ENCODE measurements around the gene C6orf118.

Gene C6orf118

DNA sequence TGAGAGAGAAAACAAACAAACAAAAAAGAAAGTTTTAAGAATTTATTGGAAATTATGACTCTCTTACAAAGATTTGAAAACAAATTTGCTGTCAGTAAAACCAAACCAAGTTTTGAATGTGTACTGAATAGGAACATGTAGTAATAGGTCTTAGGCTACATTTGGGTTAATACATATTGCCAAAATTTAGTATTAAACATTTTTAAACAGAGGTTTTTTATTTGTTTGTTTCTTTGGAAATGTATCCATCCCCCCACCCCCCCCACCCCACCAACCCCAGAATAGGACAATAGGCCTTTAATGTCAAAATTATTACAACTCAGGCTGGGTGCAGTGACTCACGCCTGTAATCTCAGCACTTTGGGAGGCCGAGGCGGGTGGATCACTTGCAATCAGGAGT, 2.5 kb downstream of the C6orf118 start:
- no peak for DNase-seq (ENCODE audit: low spot score)
- TF ChIP-seq, protein P1, sequence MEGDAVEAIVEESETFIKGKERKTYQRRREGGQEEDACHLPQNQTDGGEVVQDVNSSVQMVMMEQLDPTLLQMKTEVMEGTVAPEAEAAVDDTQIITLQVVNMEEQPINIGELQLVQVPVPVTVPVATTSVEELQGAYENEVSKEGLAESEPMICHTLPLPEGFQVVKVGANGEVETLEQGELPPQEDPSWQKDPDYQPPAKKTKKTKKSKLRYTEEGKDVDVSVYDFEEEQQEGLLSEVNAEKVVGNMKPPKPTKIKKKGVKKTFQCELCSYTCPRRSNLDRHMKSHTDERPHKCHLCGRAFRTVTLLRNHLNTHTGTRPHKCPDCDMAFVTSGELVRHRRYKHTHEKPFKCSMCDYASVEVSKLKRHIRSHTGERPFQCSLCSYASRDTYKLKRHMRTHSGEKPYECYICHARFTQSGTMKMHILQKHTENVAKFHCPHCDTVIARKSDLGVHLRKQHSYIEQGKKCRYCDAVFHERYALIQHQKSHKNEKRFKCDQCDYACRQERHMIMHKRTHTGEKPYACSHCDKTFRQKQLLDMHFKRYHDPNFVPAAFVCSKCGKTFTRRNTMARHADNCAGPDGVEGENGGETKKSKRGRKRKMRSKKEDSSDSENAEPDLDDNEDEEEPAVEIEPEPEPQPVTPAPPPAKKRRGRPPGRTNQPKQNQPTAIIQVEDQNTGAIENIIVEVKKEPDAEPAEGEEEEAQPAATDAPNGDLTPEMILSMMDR (IDR thresholded peaks at IDR 0.05), result no peak
- no peak overlapping the region for H3K27ac ChIP-seq
- H3K4me3 ChIP-seq, result no peak overlapping the region

DNA sequence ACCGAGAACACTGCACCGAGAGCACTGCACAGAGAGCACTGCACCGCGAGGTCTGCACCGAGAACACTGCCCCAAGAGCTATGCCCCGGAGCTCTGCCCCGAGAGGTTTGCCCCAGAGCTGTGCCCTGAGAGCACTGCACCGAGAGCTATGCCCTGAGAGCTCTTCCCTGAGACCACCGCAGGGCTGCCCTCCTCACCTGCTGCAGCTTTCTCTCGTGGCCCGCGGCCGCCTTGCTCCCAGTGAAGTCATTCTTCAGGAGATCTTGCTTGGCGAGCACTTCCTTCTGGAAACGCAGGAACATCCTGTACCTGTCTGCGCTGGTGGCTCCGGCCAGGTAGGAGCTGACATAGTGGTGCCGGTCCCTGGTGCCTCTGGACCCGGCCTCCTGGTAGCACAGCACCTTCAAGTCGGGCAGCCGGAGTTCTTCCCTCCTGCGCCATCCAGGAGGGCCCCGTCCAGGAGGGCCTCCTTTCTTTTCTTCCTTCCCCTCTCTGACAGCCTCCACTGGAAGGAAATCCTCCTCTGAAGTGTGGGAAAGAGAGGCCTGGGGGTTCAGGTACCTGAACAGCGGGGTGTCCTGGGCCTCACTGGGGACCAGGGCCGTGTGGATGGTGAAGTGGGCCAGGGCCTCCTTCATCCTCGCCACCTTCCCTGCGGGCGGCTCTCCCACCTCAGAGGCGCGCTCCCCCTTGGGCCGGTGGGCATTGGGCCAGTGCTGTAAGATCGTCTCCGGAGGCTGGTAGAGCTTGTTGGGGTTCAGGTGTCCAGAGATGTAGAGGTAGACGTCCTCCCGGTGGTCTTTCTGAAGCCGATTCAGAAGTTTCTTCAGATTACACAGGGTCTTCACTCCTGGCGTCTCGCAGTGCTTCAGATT, 7.8 kb downstream of the C6orf118 start:
- DNase-seq (ENCODE audit: low spot score), result no peak
- TF ChIP-seq, protein P1 (IDR thresholded peaks at IDR 0.05), result no peak
- H3K27ac ChIP-seq, result no peak overlapping the region
- no peak overlapping the region for H3K4me3 ChIP-seq

DNA sequence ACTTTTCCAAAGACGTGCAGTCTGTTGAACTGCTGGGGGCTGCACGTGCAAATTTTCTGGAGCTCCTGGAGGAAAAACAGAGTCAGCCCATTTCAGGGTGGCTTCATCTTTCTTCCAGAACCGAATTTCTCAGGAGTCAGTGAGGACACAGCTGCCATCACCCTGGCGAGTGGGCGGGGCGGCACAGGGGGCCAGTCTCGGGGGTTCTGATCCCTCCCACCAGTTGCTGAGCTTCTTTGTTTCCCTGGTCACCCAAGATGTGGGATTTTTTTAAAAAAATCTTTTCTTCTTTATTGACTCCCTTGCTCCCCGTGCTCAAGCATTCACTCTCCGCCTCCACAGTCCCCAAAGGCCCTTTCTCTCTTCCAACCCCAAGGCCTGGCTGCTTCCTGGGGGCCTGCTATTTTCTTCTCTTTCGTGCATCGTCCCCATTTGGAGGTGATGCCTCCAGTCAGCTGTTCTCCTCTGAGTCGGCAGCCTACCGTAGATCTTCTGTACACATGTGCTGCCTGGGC, 8.9 kb downstream of the C6orf118 start:
- TF ChIP-seq, protein P1 (IDR thresholded peaks at IDR 0.05), result no peak
- Histone ChIP-seq H3K27ac (no peak overlapping the region), H3K4me3 (no peak overlapping the region)
- DNase-seq (ENCODE audit: low spot score), result no peak

DNA sequence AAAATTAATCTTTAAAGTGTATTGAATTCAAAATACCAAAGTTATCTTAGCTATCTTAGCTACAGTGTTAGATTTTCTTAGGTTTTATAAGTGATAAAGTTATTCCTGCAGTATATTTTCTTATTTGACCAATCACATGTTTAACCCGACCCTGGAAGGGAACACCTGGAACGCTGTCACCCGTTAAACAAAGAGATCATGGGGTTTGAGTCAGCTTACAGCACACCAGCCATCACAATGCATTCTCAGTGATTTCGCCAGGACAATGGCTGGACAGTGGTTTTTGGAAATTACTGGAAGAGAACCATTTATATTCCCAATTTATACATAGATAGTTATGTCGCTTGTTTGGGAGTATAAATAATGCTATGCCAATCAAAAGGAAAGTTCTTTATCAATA, 10.5 kb downstream of the C6orf118 start:
- TF ChIP-seq, protein P1 (IDR thresholded peaks at IDR 0.05), result no peak
- no peak overlapping the region for H3K27ac ChIP-seq
- no peak overlapping the region for H3K4me3 ChIP-seq
- DNase-seq (ENCODE audit: low spot score), result no peak

DNA sequence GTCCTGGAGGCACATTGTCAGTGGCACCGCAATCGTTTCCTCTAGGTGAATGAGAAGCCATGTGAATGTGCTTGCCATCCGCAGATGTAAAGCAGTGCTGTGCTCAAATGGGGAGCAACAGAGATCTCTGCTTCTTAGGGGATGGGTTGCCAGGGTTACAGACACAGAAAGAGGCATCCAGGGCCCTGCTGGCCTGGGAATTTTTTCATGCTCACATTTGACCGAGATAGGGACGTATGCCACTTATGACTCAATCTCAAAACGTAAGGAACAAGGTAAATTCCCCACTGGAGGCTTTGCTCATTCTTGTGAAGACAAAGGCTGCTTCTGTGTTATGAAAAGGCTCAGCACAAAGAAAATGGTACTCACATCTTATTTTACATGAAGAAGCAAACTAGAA, 11.0 kb downstream of the C6orf118 start:
- no peak overlapping the region for H3K4me3 ChIP-seq
- TF ChIP-seq, protein P1 (IDR thresholded peaks at IDR 0.05), result no peak
- DNase-seq (ENCODE audit: low spot score), result no peak
- H3K27ac ChIP-seq, result no peak overlapping the region

DNA sequence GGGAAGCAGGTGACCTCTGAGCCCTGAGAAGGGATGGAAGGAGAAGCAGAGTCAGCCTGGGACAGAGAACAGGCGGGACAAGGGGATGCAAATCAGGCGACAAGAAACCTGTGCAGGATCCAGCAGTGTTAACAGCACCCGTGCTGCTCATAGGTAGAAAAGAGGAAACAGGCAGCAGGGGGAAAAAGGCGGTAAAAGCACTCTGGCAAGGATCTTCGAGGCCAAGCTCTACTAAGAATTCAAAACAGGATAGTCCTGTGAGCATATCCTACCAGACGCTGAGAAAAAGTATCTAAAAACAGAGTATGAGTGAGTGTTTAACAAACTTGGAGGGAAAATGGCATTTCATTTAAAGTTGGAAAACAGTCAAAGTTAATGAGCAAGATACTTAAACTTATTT, 16.7 kb downstream of the C6orf118 start:
- no peak overlapping the region for H3K4me3 ChIP-seq
- DNase-seq (ENCODE audit: low spot score), result no peak
- TF ChIP-seq, protein P1 (IDR thresholded peaks at IDR 0.05), result no peak
- no peak overlapping the region for H3K27ac ChIP-seq

DNA sequence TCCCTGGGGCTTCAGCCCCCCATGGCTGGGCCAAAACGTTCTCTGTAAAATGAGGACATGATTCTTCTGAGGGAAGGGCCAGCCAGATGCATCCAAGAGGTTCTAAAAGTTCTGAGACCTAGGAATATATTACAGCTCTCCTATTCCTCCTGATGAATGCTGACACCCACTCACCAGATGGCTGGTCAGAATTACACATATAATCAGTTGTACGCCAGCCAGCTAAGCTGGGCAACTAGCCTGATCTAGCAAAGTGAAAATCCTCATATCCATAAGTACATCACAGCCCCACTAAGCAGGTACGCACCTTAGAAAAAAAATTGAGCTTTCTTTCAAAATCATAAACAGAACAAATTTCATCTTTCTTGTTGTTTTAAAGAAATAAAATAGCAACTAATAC, 34.8 kb downstream of the C6orf118 start:
- Histone ChIP-seq H3K4me3 (no peak overlapping the region), H3K27ac (no peak overlapping the region)
- TF ChIP-seq, protein P1 (IDR thresholded peaks at IDR 0.05), result no peak
- no peak for DNase-seq (ENCODE audit: low spot score)
